Smooth muscle cell (in vitro differentiated cells): ENCODE data around the gene CHST11. TPM values are rescaled to one million over a fixed set of nuclear protein-coding genes. Genes with fewer than 3 reads are reported as not detected.
A peak's percentile ranks its signal among the peaks of the same experiment; 100 is the strongest.

Experiments
- DNase-seq: peaks from one replicate; lab custom pipeline; 2025; ENCODE audit not compliant: unreplicated experiment; lab: John Stamatoyannopoulos, UW
- H2AFZ ChIP-seq: fragments of 200-600 bp; sonication (generic); 2 replicates; pipeline ENCODE4 v1.6.0; 2016; ENCODE audit warnings: antibody characterized with exemption, low read depth, mild to moderate bottlenecking
- H3F3A ChIP-seq: fragments of 200-600 bp; sonication (generic); 2 replicates; pipeline ENCODE4 v1.6.0; 2017; ENCODE audit warnings: antibody characterized with exemption, low read depth
- H3K27ac ChIP-seq: fragments of 200-600 bp; sonication (generic); 2 replicates; pipeline ENCODE4 v1.5.1; 2016; ENCODE audit warnings: low read depth, mild to moderate bottlenecking
- H3K27me3 ChIP-seq: fragments of 200-600 bp; sonication (generic); 2 replicates; pipeline ENCODE4 v1.6.1; 2016; ENCODE audit warnings: low read depth, mild to moderate bottlenecking
- H3K36me3 ChIP-seq: fragments of 200-600 bp; sonication (generic); 2 replicates; pipeline ENCODE4 v1.5.1; 2016; ENCODE audit warnings: low read depth
- H3K4me1 ChIP-seq: fragments of 200-600 bp; sonication (generic); 2 replicates; pipeline ENCODE4 v1.5.1; 2016; ENCODE audit warnings: low read depth
- H3K4me2 ChIP-seq: fragments of 200-600 bp; sonication (generic); 2 replicates; pipeline ENCODE4 v1.6.0; 2016; ENCODE audit warnings: mild to moderate bottlenecking
- H3K4me3 ChIP-seq: fragments of 200-600 bp; sonication (generic); 2 replicates; pipeline ENCODE4 v1.5.1; 2016; ENCODE audit warnings: mild to moderate bottlenecking
- H3K79me2 ChIP-seq: fragments of 200-600 bp; sonication (generic); 2 replicates; pipeline ENCODE4 v1.6.0; 2016; ENCODE audit warnings: low read depth, mild to moderate bottlenecking
- H3K9ac ChIP-seq: fragments of 200-600 bp; sonication (generic); 2 replicates; pipeline ENCODE4 v1.6.0; 2016; ENCODE audit warnings: low read depth
- H3K9me3 ChIP-seq: fragments of 200-600 bp; sonication (generic); replicated peaks from 2 replicates; pipeline ENCODE4 v1.5.1; 2016; ENCODE audit warnings: low read depth
- H4K20me1 ChIP-seq: fragments of 200-600 bp; sonication (generic); 2 replicates; pipeline ENCODE4 v1.6.0; 2016; ENCODE audit warnings: low read depth
- CTCF ChIP-seq: fragments of 200-600 bp; sonication (generic); IDR thresholded peaks from 2 replicates; pipeline ENCODE4 v1.5.1; 2017; ENCODE audit warnings: borderline replicate concordance, mild to moderate bottlenecking, antibody characterized with exemption; ENCODE audit not compliant: insufficient read depth, poor library complexity, severe bottlenecking
- WGBS: methylation state at CpG from one replicate; pipeline ENCODE4 v1.1.7; 2016; ENCODE audit warnings: low lambda C conversion rate; 5-methylcytosine and 5-hydroxymethylcytosine counted together
- polyA plus RNA-seq: library from polyadenylated mRNA; unstranded; fragments of >200 nt; fragmentation: Nextera tagmentation; extraction: Ambion mirVana; gene quantifications from 2 replicates; pipeline ENCODE4 v1.2.1, GENCODE V29; 2016
- total RNA-seq: library from RNA; depleted of rRNA; stranded (reverse); fragments of >200 nt; gene quantifications from 2 replicates; pipeline ENCODE4 v1.2.3, GENCODE V29; 2014

Gene CHST11
- total and polyA plus RNA-seq, 2 experiments from 2014 or later, result 6.9 to 10.2 TPM

- peaks cover 18% of the 10 kb centered on the region for H3K4me1 ChIP-seq
- H3K9ac ChIP-seq, result peak overlapping the region; percentile 84
- H3K36me3 ChIP-seq, result no peaks in the 10 kb centered on the region
- peaks cover 20% of the 10 kb centered on the region for H3K79me2 ChIP-seq
- H4K20me1 ChIP-seq, result peaks cover 15% of the 10 kb centered on the region
- H3F3A ChIP-seq, result no peaks in the 10 kb centered on the region
- WGBS, result under 1% methylated on average over 70 of the region's 71 CpGs
- peak overlapping the region; percentile 85 for H2AFZ ChIP-seq
- H3K4me3 ChIP-seq, result peak overlapping the region; percentile 81
- DNase-seq, result peak; percentile 60
- H3K4me2 ChIP-seq, result peak overlapping the region; percentile 99
- H3K27ac ChIP-seq, result peak overlapping the region; percentile 84
- H3K9me3 ChIP-seq, result no peaks in the 10 kb centered on the region
- H3K27me3 ChIP-seq, result no peaks in the 10 kb centered on the region
- peak; percentile 19 for TF ChIP-seq CTCF
These were observed 400 bp downstream of the CHST11 start for GRCh38 chr12:104456950-104457745.

DNA sequence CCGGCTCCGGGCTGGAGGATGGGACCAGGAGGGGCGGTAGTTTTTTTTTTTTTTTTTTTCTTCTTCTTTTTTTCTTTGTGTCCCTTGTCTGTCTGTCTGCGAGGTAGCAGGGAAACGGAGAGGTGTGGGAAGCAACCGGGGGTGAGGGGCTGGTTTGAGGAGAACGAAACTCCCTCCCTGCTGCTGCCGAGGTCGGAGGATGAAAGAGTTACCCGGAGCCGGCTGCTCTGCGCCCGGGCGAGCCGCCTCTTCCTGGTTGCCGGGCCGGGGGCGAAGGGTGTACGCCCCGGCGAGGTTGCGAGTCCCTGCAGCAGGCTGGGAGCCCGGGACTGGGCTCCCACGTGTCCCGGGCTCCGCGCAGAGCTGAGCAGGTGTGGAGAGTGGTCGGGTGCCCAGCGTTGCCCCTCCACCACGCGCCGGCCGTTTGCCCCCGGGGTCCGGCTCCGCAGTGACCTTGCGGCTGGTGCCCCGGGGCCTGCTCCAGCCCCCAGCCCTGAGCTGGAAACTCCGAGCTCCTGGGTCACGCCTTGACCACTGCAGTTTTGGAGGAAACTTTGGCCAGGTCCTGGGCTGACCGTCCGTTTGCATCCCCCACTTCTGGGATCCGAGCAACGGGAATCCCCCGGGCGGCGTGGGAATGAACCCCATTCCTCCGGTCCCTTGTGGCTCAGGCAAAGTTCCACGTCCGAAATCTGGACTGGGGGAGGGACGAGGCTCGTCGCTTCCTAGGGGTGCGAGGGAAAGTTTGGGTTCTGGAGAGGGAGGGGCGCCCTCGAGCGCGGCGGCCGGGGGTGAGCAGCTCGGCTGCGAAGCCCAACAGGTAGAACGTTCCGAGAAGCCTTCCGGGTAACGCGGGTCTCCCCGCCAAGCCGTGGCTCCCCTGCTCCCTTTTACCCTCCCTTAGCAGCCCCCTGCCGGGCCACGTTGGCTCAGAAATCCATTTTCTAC is 1.3 kb downstream of the CHST11 start:
- H3K27ac ChIP-seq, result peak overlapping the region; percentile 84

DNA sequence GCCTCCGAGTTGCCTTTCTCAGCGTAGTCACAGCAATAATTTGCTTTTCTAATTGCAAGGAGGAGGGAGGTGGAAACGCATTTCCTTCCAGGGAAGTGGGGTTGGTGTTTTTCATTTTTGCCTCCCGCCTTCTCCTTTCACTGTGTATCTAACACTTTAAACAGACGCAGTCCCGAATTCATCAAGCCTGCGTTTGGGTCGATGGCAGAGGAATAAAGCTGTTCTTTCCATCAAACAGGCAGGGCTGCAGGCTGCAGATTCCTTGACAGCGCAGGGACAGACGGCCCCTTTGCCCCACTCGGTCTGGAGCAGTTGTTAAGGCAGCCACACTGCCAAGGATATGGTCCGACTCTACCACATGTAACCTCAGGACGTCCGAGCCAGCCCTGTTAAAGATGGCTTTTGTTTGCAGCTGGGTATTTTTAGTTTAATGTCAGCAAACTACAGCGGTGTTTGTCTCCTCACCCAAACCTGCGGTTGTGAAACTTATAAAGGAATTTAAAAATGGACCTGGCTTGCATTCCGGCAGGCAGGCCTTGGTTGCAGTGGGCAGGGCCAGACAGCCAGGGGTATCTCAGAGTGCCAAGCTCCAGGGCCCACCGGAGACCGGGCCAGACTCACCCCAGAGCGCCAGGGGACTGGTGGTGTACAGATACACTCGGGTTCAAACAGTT is 2.1 kb downstream of the CHST11 start:
- no peak overlapping the region for H3K27ac ChIP-seq
- peak overlapping the region; percentile 84 for H3K9ac ChIP-seq
- H3K79me2 ChIP-seq, result peaks cover 26% of the 10 kb centered on the region

More for the DNA sequence above, 1.3 kb downstream of the CHST11 start:
- Histone ChIP-seq H4K20me1 (peaks cover 15% of the 10 kb centered on the region), H3F3A (no peaks in the 10 kb centered on the region), H3K4me1 (peaks cover 18% of the 10 kb centered on the region), H3K4me2 (peak overlapping the region; percentile 99), H2AFZ (peak overlapping the region; percentile 85), H3K79me2 (peaks cover 20% of the 10 kb centered on the region), H3K9ac (peak overlapping the region; percentile 84), H3K27me3 (no peaks in the 10 kb centered on the region), H3K36me3 (no peaks in the 10 kb centered on the region), H3K4me3 (peak overlapping the region; percentile 81), H3K9me3 (no peaks in the 10 kb centered on the region)
- TF ChIP-seq CTCF, result no peak
- no peak for DNase-seq
- WGBS, result 2% methylated on average over 49 of the region's 71 CpGs

More for the DNA sequence above, 2.1 kb downstream of the CHST11 start:
- DNase-seq, result no peak
- H2AFZ ChIP-seq, result peak overlapping the region; percentile 85
- no peaks in the 10 kb centered on the region for H3K27me3 ChIP-seq
- H3K4me1 ChIP-seq, result peaks cover 18% of the 10 kb centered on the region
- no peaks in the 10 kb centered on the region for H3K36me3 ChIP-seq
- no peak for TF ChIP-seq CTCF
- peaks cover 22% of the 10 kb centered on the region for H4K20me1 ChIP-seq
- no peaks in the 10 kb centered on the region for H3F3A ChIP-seq
- WGBS, result 15% methylated on average over 21 of the region's 21 CpGs
- H3K4me3 ChIP-seq, result peak overlapping the region; percentile 81
- H3K9me3 ChIP-seq, result no peaks in the 10 kb centered on the region
- peak overlapping the region; percentile 99 for H3K4me2 ChIP-seq
